Nephron (organoid): ENCODE data around the gene RGN.
A peak's percentile ranks its signal among the peaks of the same experiment; 100 is the strongest.

ENCODE experiments used
- H3K27ac Mint-ChIP-seq, 3 experiments: 2 replicates each; pipeline ENCODE4 v1.8.0; 2020; ENCODE audit warnings: mixed read lengths in 3 of 3, mild to moderate bottlenecking in 2 of 3, moderate library complexity in 1 of 3
- H3K27me3 Mint-ChIP-seq: 2 replicates; pipeline ENCODE4 v1.8.0; 2021; ENCODE audit warnings: low read depth, mild to moderate bottlenecking, moderate library complexity, mixed read lengths
- H3K36me3 Mint-ChIP-seq: 2 replicates; pipeline ENCODE4 v1.8.0; 2020; ENCODE audit warnings: low read depth, mixed read lengths
- H3K4me1 Mint-ChIP-seq: 2 replicates; pipeline ENCODE4 v1.8.0; 2020; ENCODE audit warnings: mixed read lengths
- H3K4me3 Mint-ChIP-seq, 3 experiments: 2 replicates each; pipeline ENCODE4 v1.8.0; 2020; ENCODE audit warnings: mild to moderate bottlenecking in 3 of 3, mixed read lengths in 3 of 3, moderate library complexity in 2 of 3
- H3K9me3 Mint-ChIP-seq: 2 replicates; pipeline ENCODE4 v1.8.0; 2020; ENCODE audit warnings: mixed read lengths
- TF ChIP-seq, protein P1 (sequence below), 3 experiments: fragments of 200-600 bp; sonication (generic); IDR thresholded peaks; one replicate each; pipeline ENCODE4 v1.5.0; 2021; ENCODE audit warnings: antibody characterized with exemption in 3 of 3; ENCODE audit not compliant: unreplicated experiment in 3 of 3

The RGN gene

DNA sequence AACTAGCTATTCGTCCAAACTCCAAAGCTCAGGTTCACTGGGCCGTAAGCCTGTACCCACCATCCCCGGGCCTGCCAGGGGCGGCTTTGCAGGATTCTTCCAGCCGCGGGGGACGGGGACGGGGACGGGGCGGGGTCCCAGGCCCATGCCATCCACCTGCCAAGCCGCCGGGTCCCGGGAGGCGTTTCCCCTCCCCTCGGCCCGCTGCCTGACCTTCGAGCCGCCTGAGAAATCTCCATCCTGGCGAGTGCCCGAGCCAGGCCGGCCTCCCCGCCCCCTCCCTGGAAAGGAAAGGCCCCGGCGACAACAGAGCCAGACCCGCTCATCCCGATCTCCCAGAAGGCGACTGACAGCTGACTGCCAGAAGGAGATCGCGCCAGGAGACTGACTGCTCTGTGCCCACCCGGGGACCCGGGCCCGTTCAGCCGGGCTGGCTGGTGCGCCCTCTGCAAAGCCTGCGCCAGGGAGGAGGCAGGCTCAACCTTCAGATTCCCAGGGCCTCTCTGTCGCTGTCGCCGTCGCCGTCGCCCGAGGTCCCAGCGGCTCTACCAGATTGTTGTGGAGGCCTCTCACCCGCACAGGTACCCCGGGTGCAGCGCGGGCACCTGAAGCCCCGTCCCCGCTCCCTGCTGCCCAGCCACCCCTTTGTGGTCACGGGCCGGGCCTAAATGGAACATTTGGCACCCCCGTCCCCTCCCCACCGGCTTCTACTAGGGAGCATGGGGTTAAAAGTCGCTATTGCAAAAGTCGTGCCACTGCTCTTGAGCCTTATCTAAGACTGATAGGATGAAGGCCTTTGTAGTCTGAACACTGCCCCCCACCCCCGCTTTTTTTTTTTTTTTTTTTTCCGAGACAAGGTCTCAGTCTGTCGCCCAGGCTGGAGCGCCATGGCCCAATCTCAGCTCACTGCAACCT lies at the start of gene RGN:
TSS of gene RGN (plus strand) at position 315 of the 915 bp plus-strand sequence. CDS start 2,702 bp downstream, outside the sequence.
- TF ChIP-seq, protein P1, sequence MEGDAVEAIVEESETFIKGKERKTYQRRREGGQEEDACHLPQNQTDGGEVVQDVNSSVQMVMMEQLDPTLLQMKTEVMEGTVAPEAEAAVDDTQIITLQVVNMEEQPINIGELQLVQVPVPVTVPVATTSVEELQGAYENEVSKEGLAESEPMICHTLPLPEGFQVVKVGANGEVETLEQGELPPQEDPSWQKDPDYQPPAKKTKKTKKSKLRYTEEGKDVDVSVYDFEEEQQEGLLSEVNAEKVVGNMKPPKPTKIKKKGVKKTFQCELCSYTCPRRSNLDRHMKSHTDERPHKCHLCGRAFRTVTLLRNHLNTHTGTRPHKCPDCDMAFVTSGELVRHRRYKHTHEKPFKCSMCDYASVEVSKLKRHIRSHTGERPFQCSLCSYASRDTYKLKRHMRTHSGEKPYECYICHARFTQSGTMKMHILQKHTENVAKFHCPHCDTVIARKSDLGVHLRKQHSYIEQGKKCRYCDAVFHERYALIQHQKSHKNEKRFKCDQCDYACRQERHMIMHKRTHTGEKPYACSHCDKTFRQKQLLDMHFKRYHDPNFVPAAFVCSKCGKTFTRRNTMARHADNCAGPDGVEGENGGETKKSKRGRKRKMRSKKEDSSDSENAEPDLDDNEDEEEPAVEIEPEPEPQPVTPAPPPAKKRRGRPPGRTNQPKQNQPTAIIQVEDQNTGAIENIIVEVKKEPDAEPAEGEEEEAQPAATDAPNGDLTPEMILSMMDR (IDR thresholded peaks at IDR 0.05; ENCODE audit: unreplicated experiment in 3 of 3): no peak
- no peaks in the 10 kb centered on the region for H3K4me1 Mint-ChIP-seq

DNA sequence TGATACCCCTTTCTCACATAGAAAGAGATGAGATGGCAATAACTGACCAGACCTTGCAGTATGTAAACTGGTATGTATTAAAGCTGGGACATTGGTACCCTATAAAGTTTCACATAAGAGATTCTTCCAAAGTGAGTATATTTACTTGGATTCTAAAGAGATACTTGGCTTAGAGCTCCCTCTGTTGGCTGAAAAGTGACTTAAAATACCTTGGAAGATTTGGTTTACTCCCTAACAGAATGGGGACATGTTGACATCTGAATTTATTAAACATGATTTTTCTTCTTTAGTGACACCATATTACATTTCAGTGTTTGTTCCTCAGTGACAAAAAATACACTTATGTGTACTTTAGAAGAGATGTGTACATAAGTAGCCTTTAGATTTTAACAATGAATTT lies 47.9 kb upstream of the RGN start:
- no peaks in the 10 kb centered on the region for H3K27me3 Mint-ChIP-seq
- H3K4me1 Mint-ChIP-seq: no peaks in the 10 kb centered on the region
- no peak overlapping the region for H3K4me3 Mint-ChIP-seq

More for the DNA sequence above, at the start of gene RGN:
- H3K9me3 Mint-ChIP-seq: peaks cover 7% of the 10 kb centered on the region
- H3K27me3 Mint-ChIP-seq: no peaks in the 10 kb centered on the region
- H3K36me3 Mint-ChIP-seq: no peaks in the 10 kb centered on the region
- H3K27ac Mint-ChIP-seq: no peak within 1 kb of the TSS
- no peak within 1 kb of the TSS for H3K4me3 Mint-ChIP-seq

DNA sequence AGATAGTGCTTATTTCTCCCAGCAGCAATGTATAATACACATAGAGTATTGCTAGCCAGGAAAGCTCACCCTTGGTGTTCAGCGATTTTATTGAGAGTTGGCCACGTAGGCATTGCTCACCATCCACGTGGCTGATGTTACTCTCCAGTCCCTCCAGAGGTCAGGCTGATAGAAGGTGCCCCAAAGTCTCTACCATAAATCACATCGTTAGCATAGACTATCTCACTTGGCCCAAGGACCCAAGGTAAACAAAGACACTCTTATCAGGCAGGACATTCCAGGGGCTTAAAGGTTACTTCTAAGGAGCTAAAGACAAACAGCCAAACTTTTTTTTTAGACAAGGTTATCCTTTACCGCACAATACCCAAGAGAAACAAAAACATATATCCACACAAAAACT lies 30.3 kb upstream of the RGN start:
- TF ChIP-seq, protein P1 (IDR thresholded peaks at IDR 0.05; ENCODE audit: unreplicated experiment in 3 of 3): no peak
- Mint-ChIP-seq H3K9me3 (peaks cover 19% of the 10 kb centered on the region), H3K27me3 (no peaks in the 10 kb centered on the region), H3K36me3 (peaks cover 23% of the 10 kb centered on the region), H3K4me1 (no peaks in the 10 kb centered on the region), H3K27ac (no peak overlapping the region), H3K4me3 (no peak overlapping the region)

More for the DNA sequence above, 47.9 kb upstream of the RGN start:
- Mint-ChIP-seq H3K36me3 (peaks cover 14% of the 10 kb centered on the region), H3K9me3 (no peaks in the 10 kb centered on the region), H3K27ac (no peak overlapping the region)
- TF ChIP-seq, protein P1 (IDR thresholded peaks at IDR 0.05; ENCODE audit: unreplicated experiment in 3 of 3): peak in 2 of 3 experiments; percentile 47 to 59

DNA sequence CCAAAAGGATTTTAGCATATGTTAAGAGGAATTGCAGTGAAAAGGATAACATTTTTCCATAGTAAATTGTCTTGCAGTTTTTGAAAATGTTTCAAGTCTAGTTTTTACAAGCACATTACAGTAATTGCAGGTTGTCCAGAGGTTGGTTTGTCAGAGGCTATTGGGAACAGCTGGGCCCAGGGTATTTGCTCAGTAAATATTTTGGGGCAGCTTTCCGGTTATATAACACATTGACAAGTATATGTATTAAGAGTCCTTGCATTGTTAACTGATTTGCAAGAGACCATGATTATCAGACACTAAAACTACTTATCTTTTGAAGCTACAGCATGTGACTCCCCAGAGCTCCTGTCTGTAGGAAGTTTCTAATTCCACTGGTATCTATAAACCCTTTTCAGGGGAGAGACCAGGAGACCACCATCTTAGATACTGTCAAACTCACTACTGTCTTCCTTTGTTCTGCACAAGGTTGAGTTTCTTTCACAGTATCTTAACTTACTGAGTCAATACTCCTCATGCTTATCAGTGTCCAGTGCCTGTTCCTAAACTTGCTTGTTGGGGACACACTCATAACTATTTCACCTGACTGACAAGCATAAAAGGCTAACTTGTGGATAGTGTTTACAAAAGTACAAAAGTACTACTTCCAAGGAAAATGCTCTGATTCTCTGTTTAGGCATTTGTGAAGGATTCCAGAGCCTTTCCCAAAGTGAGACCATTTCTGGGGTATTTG lies 18.9 kb upstream of the RGN start:
- no peaks in the 10 kb centered on the region for H3K9me3 Mint-ChIP-seq
- no peak overlapping the region for H3K27ac Mint-ChIP-seq
- no peaks in the 10 kb centered on the region for H3K27me3 Mint-ChIP-seq
- H3K36me3 Mint-ChIP-seq: peaks cover 18% of the 10 kb centered on the region
- H3K4me1 Mint-ChIP-seq: no peaks in the 10 kb centered on the region
- no peak overlapping the region for H3K4me3 Mint-ChIP-seq
- TF ChIP-seq, protein P1 (IDR thresholded peaks at IDR 0.05; ENCODE audit: unreplicated experiment in 3 of 3): no peak

DNA sequence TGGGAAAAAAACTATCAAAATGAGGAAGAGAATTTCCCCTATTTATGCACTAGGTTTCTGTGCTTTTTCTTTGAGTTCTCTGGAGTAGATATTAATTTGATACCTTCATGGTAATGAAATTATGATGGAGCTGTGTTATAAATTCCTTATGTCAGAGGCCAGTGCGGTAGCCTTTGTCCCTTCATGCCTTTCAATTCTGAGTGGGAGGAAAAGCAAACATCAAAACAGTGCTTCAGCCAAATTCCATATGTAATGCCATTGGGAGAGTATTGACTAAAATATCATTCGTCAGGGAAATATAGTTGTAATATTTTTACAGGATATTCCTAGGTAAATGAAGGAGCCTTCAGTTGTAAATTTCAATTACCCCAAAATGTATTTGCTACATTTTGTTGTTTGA lies 17.5 kb upstream of the RGN start:
- TF ChIP-seq, protein P1 (IDR thresholded peaks at IDR 0.05; ENCODE audit: unreplicated experiment in 3 of 3): no peak
- Mint-ChIP-seq H3K36me3 (peaks cover 18% of the 10 kb centered on the region), H3K9me3 (peaks cover 3% of the 10 kb centered on the region), H3K4me3 (no peak overlapping the region), H3K27me3 (no peaks in the 10 kb centered on the region), H3K27ac (peak overlapping the region in 1 of 3 experiments; percentile 31), H3K4me1 (no peaks in the 10 kb centered on the region)
